Thymus (tissue), 14 donors: ENCODE results near the gene COL5A1. TPM values are rescaled to one million over a fixed set of nuclear protein-coding genes. Genes with fewer than 3 reads are reported as not detected.

Experiments
- DNase-seq, 9 donors: peaks; one replicate each; pipeline ENCODE4 v3.0.0-alpha.2; 2013; ENCODE audit warnings: low spot score in 9 of 9, low read depth in 6 of 9, missing footprints in 1 of 9
- H3K27ac ChIP-seq, 2 donors: one replicate each; pipeline ENCODE4 v1.5.1; 2013; ENCODE audit warnings: control low read depth in 1 of 2, low read depth in 1 of 2, low read length in 1 of 2, mild to moderate bottlenecking in 1 of 2, moderate library complexity in 1 of 2
- H3K27me3 ChIP-seq, 2 donors: one replicate each; pipeline ENCODE4 v1.5.1; 2013; ENCODE audit warnings: low read length in 1 of 2; ENCODE audit not compliant: control insufficient read depth in 2 of 2, insufficient read depth in 1 of 2
- H3K36me3 ChIP-seq, 2 donors: one replicate each; pipeline ENCODE4 v1.5.1; 2013; ENCODE audit warnings: low read length in 1 of 2, mild to moderate bottlenecking in 1 of 2, moderate library complexity in 1 of 2; ENCODE audit not compliant: control insufficient read depth in 2 of 2, insufficient read depth in 2 of 2
- H3K4me1 ChIP-seq, 2 donors: one replicate each; pipeline ENCODE4 v1.5.1; 2013; ENCODE audit warnings: low read length in 2 of 2; ENCODE audit not compliant: control insufficient read depth in 2 of 2, insufficient read depth in 2 of 2
- H3K4me3 ChIP-seq, 2 donors: one replicate each; pipeline ENCODE4 v1.5.1; 2013; ENCODE audit warnings: low read length in 2 of 2, control low read depth in 1 of 2, mild to moderate bottlenecking in 1 of 2
- H3K9me3 ChIP-seq, 2 donors: one replicate each; pipeline ENCODE4 v1.5.1; 2013; ENCODE audit warnings: low read length in 1 of 2, mild to moderate bottlenecking in 1 of 2; ENCODE audit not compliant: control insufficient read depth in 2 of 2, insufficient read depth in 1 of 2
- WGBS: extraction: QIAGEN DNeasy Blood & Tissue Kit; methylation state at CpG from one replicate; pipeline ENCODE4 v1.1.7; 2013; 5-methylcytosine and 5-hydroxymethylcytosine counted together
- long read RNA-seq, 10 donors: transcript quantifications; one replicate each; lab custom pipeline, GENCODE V29; 2026
- polyA plus RNA-seq: library from polyadenylated mRNA; stranded (reverse); fragments of 200-250 nt; gene quantifications from one replicate; pipeline ENCODE4 v1.2.3, GENCODE V29; 2013
- total RNA-seq: library from RNA; stranded (reverse); fragments of 120-200 nt; gene quantifications from one replicate; pipeline ENCODE4 v1.2.4, GENCODE V29; 2013
- donor health status: healthy.

COL5A1 gene
- total RNA-seq (7.6 TPM), polyA plus RNA-seq (3.2 TPM)
- long read RNA-seq, donor 1: 0 reads
- long read RNA-seq, donor 2: 0 reads
- long read RNA-seq, donor 3: 0 reads
- long read RNA-seq, donor 4: 0 reads
- long read RNA-seq, donor 5: 0 reads
- long read RNA-seq, donor 6, full-length matches to known transcripts: 2 of 10 reads
- long read RNA-seq, donor 6, partial matches to known transcripts: 8 of 10 reads
- long read RNA-seq, donor 6, other reads (novel, unspliced or antisense): 0 of 10 reads
- long read RNA-seq, donor 7: 0 reads
- long read RNA-seq, donor 8: 0 reads
- long read RNA-seq, donor 9: 0 reads
- long read RNA-seq, donor 10, partial matches to known transcripts: 5 of 5 reads
- long read RNA-seq, donor 10, other reads (novel, unspliced or antisense): 0 of 5 reads

- H3K9me3 ChIP-seq: peaks cover 0 to 1% of the 10 kb centered on the region in 2 donors
- H3K27me3 ChIP-seq: peaks cover 11 to 17% of the 10 kb centered on the region in 2 donors
- peaks cover 0 to 25% of the 10 kb centered on the region in 2 donors for H3K4me1 ChIP-seq
- H3K4me3 ChIP-seq: peak within 1 kb of the TSS; percentile 39 to 59
- peak; percentile 35 to 90 (median 77) for DNase-seq
- WGBS: 3% methylated on average over 70 of the region's 72 CpGs
- H3K36me3 ChIP-seq: no peaks in the 10 kb centered on the region
- peak within 1 kb of the TSS in 1 of 2 donors; percentile 42 for H3K27ac ChIP-seq
Observed at GRCh38 chr9:134641173-134641989, at the start of gene COL5A1. Gene COL5A1 (plus strand): TSS chr9:134641803. CDS start chr9:134642188, 385 bp downstream.

GRCh38 chr9:134592018-134592818, 49.4 kb upstream of the COL5A1 start:
- Histone ChIP-seq H3K27ac (no peak overlapping the region), H3K4me3 (no peak overlapping the region), H3K36me3 (no peaks in the 10 kb centered on the region), H3K4me1 (no peaks in the 10 kb centered on the region), H3K27me3 (no peaks in the 10 kb centered on the region), H3K9me3 (no peaks in the 10 kb centered on the region)
- 93% methylated on average over 34 of the region's 34 CpGs for WGBS
- DNase-seq: no peak

GRCh38 chr9:134592819-134593200, 48.8 kb upstream of the COL5A1 start:
- H3K27ac ChIP-seq: no peak overlapping the region
- no peaks in the 10 kb centered on the region for H3K9me3 ChIP-seq
- H3K36me3 ChIP-seq: no peaks in the 10 kb centered on the region
- DNase-seq: no peak
- no peaks in the 10 kb centered on the region for H3K27me3 ChIP-seq
- no peak overlapping the region for H3K4me3 ChIP-seq
- WGBS: 78% methylated on average over 9 of the region's 9 CpGs
- no peaks in the 10 kb centered on the region for H3K4me1 ChIP-seq

GRCh38 chr9:134593286-134594077, 48.1 kb upstream of the COL5A1 start:
- Histone ChIP-seq H3K36me3 (no peaks in the 10 kb centered on the region), H3K9me3 (no peaks in the 10 kb centered on the region), H3K4me3 (no peak overlapping the region), H3K4me1 (no peaks in the 10 kb centered on the region), H3K27me3 (no peaks in the 10 kb centered on the region), H3K27ac (no peak overlapping the region)
- DNase-seq: no peak
- 88% methylated on average over 25 of the region's 25 CpGs for WGBS

- Histone ChIP-seq H3K9me3 (no peaks in the 10 kb centered on the region), H3K27ac (no peak overlapping the region), H3K27me3 (no peaks in the 10 kb centered on the region), H3K36me3 (no peaks in the 10 kb centered on the region), H3K4me1 (no peaks in the 10 kb centered on the region), H3K4me3 (no peak overlapping the region)
- no peak for DNase-seq
- WGBS: 92% methylated on average over 15 of the region's 15 CpGs
Observed at GRCh38 chr9:134594078-134594941, 47.3 kb upstream of the COL5A1 start.

GRCh38 chr9:134595014-134595413, 46.6 kb upstream of the COL5A1 start:
- Histone ChIP-seq H3K4me3 (no peak overlapping the region), H3K27me3 (no peaks in the 10 kb centered on the region), H3K27ac (no peak overlapping the region), H3K4me1 (no peaks in the 10 kb centered on the region), H3K36me3 (no peaks in the 10 kb centered on the region), H3K9me3 (no peaks in the 10 kb centered on the region)
- WGBS: 97% methylated on average over 9 of the region's 9 CpGs
- DNase-seq: no peak

GRCh38 chr9:134597041-134597913, 44.3 kb upstream of the COL5A1 start:
- no peak for DNase-seq
- no peaks in the 10 kb centered on the region for H3K36me3 ChIP-seq
- WGBS: 91% methylated on average over 25 of the region's 25 CpGs

More at GRCh38 chr9:134597041-134597913, 44.3 kb upstream of the COL5A1 start:
- no peak overlapping the region for H3K27ac ChIP-seq
- H3K4me1 ChIP-seq: no peaks in the 10 kb centered on the region
- no peak overlapping the region for H3K4me3 ChIP-seq
- no peaks in the 10 kb centered on the region for H3K27me3 ChIP-seq
- H3K9me3 ChIP-seq: no peaks in the 10 kb centered on the region
